ENCODE data around the gene SPATS2L. TPM values are rescaled to one million over a fixed set of nuclear protein-coding genes. Genes with fewer than 3 reads are reported as not detected.

The SPATS2L gene
- polyA plus RNA-seq, 3 donors: 129 to 143 (median 132) TPM

- DNase-seq (ENCODE audit: extremely low read depth in 1 of 11, low read depth in 9 of 11, low spot score in 4 of 11): no peak
Observed at GRCh38 chr2:200494048-200494447, 187.6 kb downstream of the SPATS2L start.

GRCh38 chr2:200496696-200497095 lies 190.2 kb downstream of the SPATS2L start:
- DNase-seq (ENCODE audit: extremely low read depth in 1 of 11, low read depth in 9 of 11, low spot score in 4 of 11): no peak

- DNase-seq (ENCODE audit: extremely low read depth in 1 of 11, low read depth in 9 of 11, low spot score in 4 of 11): no peak
Observed at GRCh38 chr2:200498402-200499162, 192.1 kb downstream of the SPATS2L start.

GRCh38 chr2:200502196-200502595 lies 195.7 kb downstream of the SPATS2L start:
- no peak for DNase-seq (ENCODE audit: extremely low read depth in 1 of 11, low read depth in 9 of 11, low spot score in 4 of 11)

- DNase-seq (ENCODE audit: extremely low read depth in 1 of 11, low read depth in 9 of 11, low spot score in 4 of 11): no peak
Observed at GRCh38 chr2:200506679-200507078, 200.2 kb downstream of the SPATS2L start.

- no peak for DNase-seq (ENCODE audit: extremely low read depth in 1 of 11, low read depth in 9 of 11, low spot score in 4 of 11)
Observed at GRCh38 chr2:200507179-200507578, 200.7 kb downstream of the SPATS2L start.

GRCh38 chr2:200509235-200509611 lies 202.7 kb downstream of the SPATS2L start:
- peak in 1 of 11 donors; percentile 9 for DNase-seq (ENCODE audit: extremely low read depth in 1 of 11, low read depth in 9 of 11, low spot score in 4 of 11)

GRCh38 chr2:200509612-200510433 lies 203.3 kb downstream of the SPATS2L start, which contains the start of gene KCTD18:
Gene KCTD18, minus strand, starts transcription at chr2:200510068. Its CDS starts 3,052 bp downstream, at chr2:200507016.
- DNase-seq (ENCODE audit: extremely low read depth in 1 of 11, low read depth in 9 of 11, low spot score in 4 of 11): peak; percentile 60 to 88 (median 81)

- DNase-seq (ENCODE audit: extremely low read depth in 1 of 11, low read depth in 9 of 11, low spot score in 4 of 11): no peak
Observed at GRCh38 chr2:200515155-200515554, 208.7 kb downstream of the SPATS2L start.

GRCh38 chr2:200523158-200523557 lies 216.7 kb downstream of the SPATS2L start:
- DNase-seq (ENCODE audit: extremely low read depth in 1 of 11, low read depth in 9 of 11, low spot score in 4 of 11): no peak

GRCh38 chr2:200523604-200524003 lies 217.1 kb downstream of the SPATS2L start:
- no peak for DNase-seq (ENCODE audit: extremely low read depth in 1 of 11, low read depth in 9 of 11, low spot score in 4 of 11)

GRCh38 chr2:200525066-200525465 lies 218.6 kb downstream of the SPATS2L start:
- DNase-seq (ENCODE audit: extremely low read depth in 1 of 11, low read depth in 9 of 11, low spot score in 4 of 11): no peak

GRCh38 chr2:200525551-200525881 lies 219.0 kb downstream of the SPATS2L start:
- peak in 1 of 11 donors; percentile 15 for DNase-seq (ENCODE audit: extremely low read depth in 1 of 11, low read depth in 9 of 11, low spot score in 4 of 11)

GRCh38 chr2:200525882-200526651 lies 219.6 kb downstream of the SPATS2L start, which contains the start of gene SGO2:
Gene SGO2, plus strand, starts transcription at chr2:200526207. Its CDS starts 6,769 bp downstream, at chr2:200532976.
- DNase-seq (ENCODE audit: extremely low read depth in 1 of 11, low read depth in 9 of 11, low spot score in 4 of 11): peak; percentile 79 to 95 (median 89)

GRCh38 chr2:200528228-200528627 lies 221.7 kb downstream of the SPATS2L start:
- DNase-seq (ENCODE audit: extremely low read depth in 1 of 11, low read depth in 9 of 11, low spot score in 4 of 11): no peak

Other genes starting within 250 kb of the SPATS2L start
- 10 to 100 TPM; 14.6 to 18.5 (median 16.2) TPM for gene KCTD18, start 203.4 kb downstream of the SPATS2L start, polyA plus RNA-seq (ENCODE audit: insufficient read length in 3 of 3)
- gene SGO2, start 219.5 kb downstream of the SPATS2L start, polyA plus RNA-seq (ENCODE audit: insufficient read length in 3 of 3): 10 to 100 TPM; 12.7 to 19.2 (median 15.7) TPM

All from renal cortex interstitium (tissue), 11 donors.